Panc1 (cell line): ENCODE data around the gene MMP10. TPM values are rescaled to one million over a fixed set of nuclear protein-coding genes. Genes with fewer than 3 reads are reported as not detected.

ENCODE experiments used
- ATAC-seq: fragments of 200-7000 bp; cut with Tn5 transposase; 2 replicates; pipeline ENCODE4 v1.9.1; 2020; ENCODE audit warnings: mild to moderate bottlenecking, moderate library complexity
- BruUV-seq: library from RNA; stranded (reverse); fragments of 400-500 nt; replicated peaks from 2 replicates; lab custom pipeline; 2021; lab: Mats Ljungman, UMichigan
- CTCF ChIA-PET: fragments of 300-600 bp; sonication (Branson Sonifier 250); formaldehyde crosslinking; loops from one replicate; lab custom pipeline; 2022; ENCODE audit warnings: antibody characterized with exemption; lab: Charles Lee
- POLR2A ChIA-PET: fragments of 300-600 bp; sonication (Branson Sonifier 250); formaldehyde crosslinking; loops from one replicate; lab custom pipeline; 2022; ENCODE audit warnings: antibody characterized with exemption; lab: Charles Lee
- DNase-seq: peaks from one replicate; pipeline ENCODE4 v3.0.0-alpha.2; 2010; ENCODE audit warnings: low read depth, low spot score
- H3K27ac ChIP-seq: 2 replicates; pipeline ENCODE4 v1.5.1; 2011; ENCODE audit warnings: mild to moderate bottlenecking, low read length, inconsistent platforms
- H3K27me3 ChIP-seq: fragments of 200-500 bp; sonication (Bioruptor generic); 2 replicates; pipeline ENCODE4 v1.6.0; 2014; ENCODE audit warnings: low read length, inconsistent platforms; ENCODE audit not compliant: control insufficient read depth, insufficient read depth
- H3K36me3 ChIP-seq: fragments of 200-500 bp; sonication (Bioruptor generic); 2 replicates; pipeline ENCODE4 v1.5.1; 2014; ENCODE audit warnings: inconsistent platforms, mild to moderate bottlenecking, low read length, moderate library complexity; ENCODE audit not compliant: control insufficient read depth, insufficient read depth
- H3K4me1 ChIP-seq: 2 replicates; pipeline ENCODE4 v1.5.1; 2011; ENCODE audit warnings: inconsistent platforms, mild to moderate bottlenecking, low read length, moderate library complexity; ENCODE audit not compliant: control insufficient read depth, insufficient read depth
- H3K4me3 ChIP-seq, 2 experiments: 2 replicates each; pipeline ENCODE4 v1.5.1; 2011 to 2012; ENCODE audit warnings: low read depth in 2 of 2, low read length in 2 of 2, mild to moderate bottlenecking in 2 of 2, inconsistent platforms in 1 of 2, moderate library complexity in 1 of 2
- H3K9me3 ChIP-seq: fragments of 200-500 bp; sonication (Bioruptor generic); 2 replicates; pipeline ENCODE4 v1.5.1; 2014; ENCODE audit warnings: low read depth, mild to moderate bottlenecking, inconsistent platforms, low read length, moderate library complexity; ENCODE audit not compliant: control insufficient read depth, insufficient read depth
- CTCF ChIP-seq: fragments of 450-650 bp; IDR thresholded peaks from 2 replicates; pipeline ENCODE4 v1.5.1; 2017; ENCODE audit warnings: mild to moderate bottlenecking
- POLR2AphosphoS5 ChIP-seq: IDR thresholded peaks from 2 replicates; pipeline ENCODE4 v1.6.1; 2012; ENCODE audit warnings: mild to moderate bottlenecking, low read depth, low read length, moderate library complexity
- REST ChIP-seq, 2 experiments: IDR thresholded peaks; 2 replicates each; pipeline ENCODE4 v1.6.1; 2011 to 2012; ENCODE audit warnings: low read depth in 2 of 2, control low read depth in 1 of 2, low read length in 1 of 2, mild to moderate bottlenecking in 1 of 2, moderate library complexity in 1 of 2; ENCODE audit not compliant: insufficient read depth in 1 of 2
- SIN3A ChIP-seq: IDR thresholded peaks from 2 replicates; pipeline ENCODE4 v1.6.1; 2012; ENCODE audit warnings: low read depth, mild to moderate bottlenecking, low read length, moderate library complexity, borderline replicate concordance; ENCODE audit not compliant: insufficient read depth
- TCF7L2 ChIP-seq: IDR thresholded peaks from 2 replicates; pipeline ENCODE4 v1.6.1; 2011; ENCODE audit warnings: mild to moderate bottlenecking, low read depth, low read length, inconsistent platforms
- in situ Hi-C: cut with HindIII; loops from 2 replicates; pipeline ENCODE4 v1.10.0; 2016; ENCODE audit warnings: low sequenced_read_pairs, low pct_unique_long_range_greater_than_20kb
- intact Hi-C: fragments of 100-400 bp; cut with micrococcal nuclease; formaldehyde crosslinking; loops from one replicate; pipeline ENCODE4 v1.10.0; 2022; ENCODE audit not compliant: unreplicated experiment
- total RNA-seq: library from RNA; stranded (reverse); gene quantifications from one replicate; pipeline ENCODE4 v1.2.1, GENCODE V29; 2021; ENCODE audit not compliant: unreplicated experiment

The MMP10 gene
- total RNA-seq, 1 experiment from 2014 or later = not detected

GRCh38 chr11:102776454-102776853, 4.0 kb downstream of the MMP10 start:
- ATAC-seq = no peak
- CTCF ChIA-PET = no interaction called here
- TF ChIP-seq CTCF (no peak), POLR2AphosphoS5 (no peak), SIN3A (no peak), REST (IDR thresholded peaks at IDR 0.05; ENCODE audit: insufficient read depth in 1 of 2, low read depth in 2 of 2, low read length in 1 of 2) (no peak), TCF7L2 (no peak)
- in situ Hi-C loops = no loop called here
- Histone ChIP-seq H3K4me3 (no peak overlapping the region), H3K36me3 (no peaks in the 10 kb centered on the region), H3K27me3 (no peaks in the 10 kb centered on the region; the same call in 1 of the 2 replicates), H3K4me1 (no peaks in the 10 kb centered on the region), H3K27ac (no peak overlapping the region), H3K9me3 (no peaks in the 10 kb centered on the region)
- POLR2A ChIA-PET = no interaction called here
- DNase-seq = no peak
- BruUV-seq = no TSS peak
- intact Hi-C loops = no loop called here

- intact Hi-C loops (no loop called here), in situ Hi-C loops (no loop called here)
- Histone ChIP-seq H3K9me3 (no peaks in the 10 kb centered on the region), H3K27me3 (no peaks in the 10 kb centered on the region; the same call in 1 of the 2 replicates), H3K36me3 (no peaks in the 10 kb centered on the region), H3K4me3 (no peak overlapping the region), H3K27ac (no peak overlapping the region), H3K4me1 (no peaks in the 10 kb centered on the region)
- DNase-seq (no peak), ATAC-seq (no peak)
- BruUV-seq = no TSS peak
- TF ChIP-seq POLR2AphosphoS5 (no peak), CTCF (no peak), TCF7L2 (no peak), REST (IDR thresholded peaks at IDR 0.05; ENCODE audit: insufficient read depth in 1 of 2, low read depth in 2 of 2, low read length in 1 of 2) (no peak), SIN3A (no peak)
- POLR2A ChIA-PET = no interaction called here
- CTCF ChIA-PET = no interaction called here
Measured at GRCh38 chr11:102773386-102773785, 7.0 kb downstream of the MMP10 start.
